Activated T-helper 1 cell treated with anti-CD3 and anti-CD28 coated beads, Interleukin-2, amount 50 U/mL, for 16 hours (primary cell): ENCODE measurements around the gene PLSCR2.
"Not testable (repeated sequence)": the region's sequence is repeated elsewhere in the genome, so short reads cannot be mapped to it uniquely, and the experiment has no call there.

ENCODE experiments used
- DNase-seq, 2 donors: peaks; one replicate each; pipeline ENCODE4 v3.0.0-alpha.2; 2020; ENCODE audit warnings: low read depth in 1 of 2, low spot score in 1 of 2

The PLSCR2 gene

GRCh38 chr3:146469150-146470017 is at the start of gene PLSCR2:
PLSCR2 (minus strand) TSS chr3:146469561; CDS start chr3:146459904, 9,657 bp downstream.
- peak; percentile 37 to 60 for DNase-seq

GRCh38 chr3:146517684-146518435 is 48.5 kb upstream of the PLSCR2 start:
- no peak for DNase-seq

- no peak for DNase-seq
Observed at GRCh38 chr3:146513386-146514051, 44.2 kb upstream of the PLSCR2 start.

GRCh38 chr3:146511402-146512134 is 42.2 kb upstream of the PLSCR2 start:
- no peak for DNase-seq

- DNase-seq: no peak
Observed at GRCh38 chr3:146507331-146508120, 38.2 kb upstream of the PLSCR2 start.

GRCh38 chr3:146505516-146505915 is 36.2 kb upstream of the PLSCR2 start:
- DNase-seq: no peak

- no peak for DNase-seq
Observed at GRCh38 chr3:146504498-146505197, 35.3 kb upstream of the PLSCR2 start.

- DNase-seq: no peak
Observed at GRCh38 chr3:146503461-146504202, 34.3 kb upstream of the PLSCR2 start.

- no peak for DNase-seq
Observed at GRCh38 chr3:146502887-146503460, 33.6 kb upstream of the PLSCR2 start.

- no peak for DNase-seq
Observed at GRCh38 chr3:146501752-146502151, 32.4 kb upstream of the PLSCR2 start.

GRCh38 chr3:146499701-146500100 is 30.3 kb upstream of the PLSCR2 start:
- DNase-seq: no peak

- DNase-seq: no peak
Observed at GRCh38 chr3:146498002-146498736, 28.8 kb upstream of the PLSCR2 start.

GRCh38 chr3:146497145-146497843 is 27.9 kb upstream of the PLSCR2 start:
- DNase-seq: not testable (repeated sequence)

- DNase-seq: no peak
Observed at GRCh38 chr3:146496726-146497125, 27.4 kb upstream of the PLSCR2 start.

- no peak for DNase-seq
Observed at GRCh38 chr3:146496251-146496650, 26.9 kb upstream of the PLSCR2 start.

GRCh38 chr3:146493761-146494160 is 24.4 kb upstream of the PLSCR2 start:
- no peak for DNase-seq

- no peak for DNase-seq
Observed at GRCh38 chr3:146493221-146493620, 23.9 kb upstream of the PLSCR2 start.
